Smooth muscle cell of the brain vasculature (primary cell): ENCODE measurements around the gene KCNG2.

ENCODE experiments used
- DNase-seq: peaks from one replicate; pipeline ENCODE4 v3.0.0-alpha.2; 2012; ENCODE audit warnings: low read depth, low spot score

Gene KCNG2

DNA sequence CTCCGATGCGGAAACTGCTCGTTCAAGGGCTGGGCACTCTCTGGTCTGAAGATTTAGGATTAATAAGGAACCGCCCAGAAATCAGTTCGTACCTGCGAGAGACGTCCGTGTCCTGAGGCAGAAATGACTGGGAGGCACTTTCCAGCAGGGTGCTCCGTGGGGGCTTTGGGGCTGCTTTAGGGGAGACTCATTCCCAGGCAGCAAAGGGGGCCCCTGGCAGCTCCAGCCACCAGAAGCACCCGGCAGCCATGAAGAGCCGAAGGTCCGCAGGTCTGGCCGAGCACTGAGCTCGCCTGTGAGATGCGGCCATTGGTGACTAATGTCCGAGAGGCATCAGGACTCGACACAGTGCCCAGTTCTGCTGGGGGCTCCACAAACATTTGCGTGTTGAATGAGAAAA, 20.9 kb downstream of the KCNG2 start:
- no peak for DNase-seq

DNA sequence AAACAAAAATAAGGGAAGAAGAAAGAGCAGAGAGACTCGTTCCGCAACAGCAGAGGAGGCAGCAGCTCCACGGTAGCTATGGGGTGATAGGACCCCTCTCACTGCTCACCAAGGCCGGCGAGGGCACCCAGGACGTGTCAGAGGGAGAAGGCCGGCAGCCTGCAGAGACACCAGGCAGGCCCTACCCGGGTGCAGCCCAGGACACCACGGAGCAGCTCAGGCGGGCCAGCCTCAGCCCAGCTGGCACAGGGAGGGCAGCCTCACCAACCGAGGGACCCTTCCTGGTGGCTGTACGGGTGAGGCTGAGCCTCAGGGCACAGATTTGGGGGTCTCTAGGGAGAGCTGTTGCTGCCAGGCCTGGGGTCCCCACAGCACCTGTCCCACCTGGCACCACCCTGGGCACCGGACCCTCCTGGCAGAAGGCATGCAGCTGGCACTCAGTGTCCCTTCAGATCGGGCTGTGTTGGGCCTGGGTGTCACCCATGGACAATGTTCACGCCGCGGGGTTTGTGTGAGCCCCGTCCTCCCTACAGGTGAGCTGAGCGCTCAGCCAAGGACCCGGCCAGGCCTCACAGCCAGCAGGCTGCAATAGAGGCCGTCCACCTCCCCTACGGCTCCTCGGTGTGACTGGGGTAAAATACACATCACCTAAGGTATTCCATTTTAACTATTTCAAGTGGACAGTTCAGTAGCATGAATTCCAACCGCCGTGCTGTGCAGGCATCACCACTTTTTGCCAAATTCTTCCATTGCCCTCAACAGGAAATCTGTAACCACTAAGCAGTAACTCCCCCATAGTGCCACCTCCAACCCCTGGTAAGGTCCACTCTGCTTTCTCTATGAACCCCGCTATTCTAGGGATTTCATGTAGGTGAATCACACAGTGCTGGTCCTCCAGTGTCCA, 21.6 kb downstream of the KCNG2 start:
- no peak for DNase-seq

DNA sequence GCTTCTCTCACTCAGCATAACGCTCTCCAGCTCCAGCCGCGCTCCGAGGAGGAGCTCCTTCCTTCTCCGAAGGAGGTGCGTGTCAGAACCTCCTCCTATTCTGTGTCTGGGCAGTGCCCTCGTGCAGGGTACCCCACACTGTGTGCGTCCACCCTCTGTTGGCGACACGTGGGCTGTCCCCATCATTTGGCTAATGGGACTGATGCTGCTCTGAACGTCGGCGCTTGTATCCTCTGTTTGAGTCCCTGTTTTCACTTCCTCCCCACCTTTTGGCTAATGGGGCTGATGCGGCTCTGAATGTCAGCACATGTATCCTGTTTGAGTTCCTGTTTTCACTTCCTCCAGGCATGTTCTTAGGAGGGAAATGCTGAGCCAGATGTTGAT, 22.2 kb downstream of the KCNG2 start:
- no peak for DNase-seq

DNA sequence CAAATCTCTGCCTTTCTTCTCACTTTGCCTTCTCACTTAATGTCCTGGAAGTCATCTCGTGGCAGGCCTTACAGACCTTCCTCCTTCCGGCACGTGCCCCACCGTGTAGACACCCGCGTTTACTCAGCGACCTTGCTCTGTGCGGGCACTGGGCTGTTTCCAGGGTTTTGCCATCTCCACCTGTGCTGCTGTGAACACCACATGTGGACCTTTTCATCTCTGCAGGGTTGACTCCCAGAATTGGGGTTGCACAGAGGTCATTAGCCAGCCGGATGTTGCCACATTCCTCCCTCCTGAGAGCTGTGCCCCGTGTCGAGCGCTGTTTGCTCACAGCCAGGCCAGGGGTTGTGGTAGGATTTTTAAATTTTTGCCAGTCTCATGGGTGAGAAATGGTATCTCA, 25.4 kb downstream of the KCNG2 start:
- DNase-seq: no peak

DNA sequence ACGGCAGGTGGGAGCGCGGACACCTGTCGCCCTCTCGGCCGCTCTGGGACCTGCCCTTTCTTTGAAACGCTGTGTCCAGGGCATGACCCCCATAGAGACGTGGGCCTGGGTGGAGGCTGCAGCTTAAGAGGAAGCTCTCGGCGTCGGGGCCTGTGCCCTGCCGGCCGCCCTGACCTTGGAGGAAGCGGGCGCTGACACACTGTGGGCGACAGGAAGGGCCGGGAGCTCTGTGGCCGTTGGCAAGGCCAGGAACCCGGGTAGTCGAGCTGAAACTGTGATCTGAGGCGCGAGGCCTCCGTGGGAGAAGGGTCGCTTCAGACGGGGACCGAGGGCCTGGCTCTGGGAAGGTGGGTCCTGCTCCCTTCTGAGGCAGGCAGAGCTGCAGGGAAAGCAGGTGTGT, 28.2 kb downstream of the KCNG2 start:
- DNase-seq: no peak

DNA sequence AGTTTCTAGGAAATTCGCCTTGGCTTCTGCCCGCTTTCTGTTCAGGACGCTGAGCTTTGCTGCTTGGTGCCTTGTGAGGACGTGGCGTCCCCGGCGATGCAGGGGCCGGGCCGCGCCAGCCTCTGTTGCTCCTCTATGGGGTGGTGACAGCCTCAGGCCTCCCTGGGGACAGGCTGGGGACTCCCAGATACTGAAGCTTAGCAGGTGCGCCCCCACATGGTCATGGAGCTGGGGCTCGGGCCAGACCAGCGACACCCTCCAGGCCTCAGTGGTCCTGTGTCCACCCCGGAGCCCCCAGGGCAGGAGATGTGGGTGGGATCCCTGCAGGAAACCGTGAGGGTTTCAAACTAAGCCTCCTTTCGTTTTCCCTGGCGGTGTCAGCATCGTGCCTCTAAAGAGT, 29.2 kb downstream of the KCNG2 start:
- DNase-seq: no peak

DNA sequence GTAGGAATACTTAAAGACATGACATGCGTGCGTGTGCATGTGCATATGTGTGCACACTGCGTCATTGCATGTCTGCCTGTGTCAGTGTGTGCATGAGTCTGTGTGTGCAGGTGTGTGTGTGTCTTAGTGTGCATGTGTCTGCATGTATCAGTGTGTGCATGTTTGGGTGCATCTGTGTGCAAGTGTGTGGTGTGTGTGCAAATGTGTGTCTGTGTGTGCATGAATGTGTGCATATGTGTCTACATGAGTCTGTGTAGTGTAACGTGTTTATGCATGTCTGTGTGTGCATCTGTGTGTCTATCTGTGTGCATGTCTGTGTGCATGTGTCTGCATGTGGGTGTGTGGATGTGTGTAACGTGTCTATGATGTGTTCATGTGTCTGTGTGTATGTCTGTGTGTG, 30.5 kb downstream of the KCNG2 start:
- no peak for DNase-seq

DNA sequence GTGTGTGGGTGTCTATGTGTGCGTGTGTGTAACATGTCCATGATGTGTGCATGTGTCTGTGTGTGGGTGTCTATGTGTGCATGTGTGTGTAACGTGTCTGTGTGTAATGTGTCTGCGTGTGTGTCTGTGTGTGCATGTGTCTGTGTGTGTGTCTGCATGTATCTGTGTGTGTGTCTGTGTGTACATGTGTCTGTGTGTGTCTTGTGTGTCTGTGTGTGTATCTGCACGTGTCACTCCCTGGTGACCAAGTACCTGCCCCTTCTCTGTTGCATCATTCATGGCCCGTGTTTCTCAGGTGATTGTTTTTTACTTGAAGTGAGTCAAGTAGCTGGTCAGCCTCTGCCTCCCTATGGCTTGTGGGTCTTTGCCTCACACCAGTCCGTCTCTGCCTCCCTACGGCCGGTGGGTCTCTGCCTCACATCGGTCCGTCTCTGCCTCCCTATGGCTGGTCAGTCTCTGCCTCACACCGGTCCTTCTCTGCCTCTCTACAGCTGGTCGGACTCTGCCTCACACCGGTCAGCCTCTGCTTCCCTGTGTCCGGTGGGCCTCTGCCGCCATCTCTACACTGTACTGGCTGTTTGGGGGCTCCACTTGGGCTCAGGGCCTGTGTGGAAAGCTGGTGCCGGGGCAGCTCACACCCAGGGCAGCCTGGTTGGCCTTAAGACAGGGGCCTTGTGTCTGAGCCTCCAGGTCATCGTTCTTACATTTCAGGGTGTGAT, 31.6 kb downstream of the KCNG2 start:
- no peak for DNase-seq

GRCh38 chr18:79832169-79832568, 34.4 kb downstream of the KCNG2 start:
- no peak for DNase-seq

- no peak for DNase-seq
Observed at GRCh38 chr18:79834834-79835233, 37.1 kb downstream of the KCNG2 start.

DNA sequence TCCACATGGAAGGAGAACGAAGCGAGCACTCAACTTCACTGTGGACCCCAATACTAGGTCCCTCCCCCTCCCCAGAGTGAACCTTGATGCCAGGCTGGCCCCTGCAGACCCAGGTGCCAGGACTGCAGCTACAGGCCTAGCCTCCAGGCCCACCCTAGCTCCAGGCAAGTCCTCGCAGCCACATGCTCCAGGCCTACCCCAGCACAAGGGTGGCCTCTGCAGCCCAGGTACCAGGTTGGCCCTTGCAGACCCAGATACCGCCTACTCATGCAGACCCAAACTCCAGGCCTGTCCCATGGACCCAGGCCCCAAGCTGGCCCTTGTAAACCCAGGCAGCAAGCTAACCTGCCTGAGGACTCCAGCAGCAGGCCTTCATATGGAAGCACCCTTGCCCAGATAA, 44.2 kb downstream of the KCNG2 start:
- DNase-seq: no peak

DNA sequence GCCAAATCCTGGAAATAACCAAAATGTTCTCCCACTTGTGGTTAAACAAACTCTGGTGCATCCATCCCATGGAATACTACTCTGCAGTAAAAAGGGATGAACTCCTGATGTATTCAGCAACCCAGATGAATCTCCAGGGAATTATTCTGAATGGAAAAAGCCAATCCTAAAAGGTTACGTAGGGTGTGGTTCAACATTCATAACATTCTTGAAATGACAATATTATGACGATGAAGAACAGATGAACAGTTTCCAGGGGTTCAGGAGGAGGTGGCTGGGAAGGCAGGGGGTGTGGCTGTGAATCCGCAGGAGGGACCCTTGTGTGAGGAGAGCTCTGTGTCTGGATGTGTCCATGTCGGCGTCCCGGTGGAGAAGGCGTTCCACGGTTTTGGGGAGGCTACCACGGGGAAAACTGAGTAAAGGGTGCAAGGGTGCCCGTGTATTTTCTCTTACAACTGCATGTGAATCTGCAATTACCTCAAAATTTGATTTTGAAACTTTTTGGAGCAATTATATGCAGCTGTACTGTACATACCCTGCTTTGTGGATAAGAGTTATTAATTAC, 47.3 kb downstream of the KCNG2 start:
- DNase-seq: no peak

- no peak for DNase-seq
Observed at GRCh38 chr18:79846936-79847557, 49.3 kb downstream of the KCNG2 start.

DNA sequence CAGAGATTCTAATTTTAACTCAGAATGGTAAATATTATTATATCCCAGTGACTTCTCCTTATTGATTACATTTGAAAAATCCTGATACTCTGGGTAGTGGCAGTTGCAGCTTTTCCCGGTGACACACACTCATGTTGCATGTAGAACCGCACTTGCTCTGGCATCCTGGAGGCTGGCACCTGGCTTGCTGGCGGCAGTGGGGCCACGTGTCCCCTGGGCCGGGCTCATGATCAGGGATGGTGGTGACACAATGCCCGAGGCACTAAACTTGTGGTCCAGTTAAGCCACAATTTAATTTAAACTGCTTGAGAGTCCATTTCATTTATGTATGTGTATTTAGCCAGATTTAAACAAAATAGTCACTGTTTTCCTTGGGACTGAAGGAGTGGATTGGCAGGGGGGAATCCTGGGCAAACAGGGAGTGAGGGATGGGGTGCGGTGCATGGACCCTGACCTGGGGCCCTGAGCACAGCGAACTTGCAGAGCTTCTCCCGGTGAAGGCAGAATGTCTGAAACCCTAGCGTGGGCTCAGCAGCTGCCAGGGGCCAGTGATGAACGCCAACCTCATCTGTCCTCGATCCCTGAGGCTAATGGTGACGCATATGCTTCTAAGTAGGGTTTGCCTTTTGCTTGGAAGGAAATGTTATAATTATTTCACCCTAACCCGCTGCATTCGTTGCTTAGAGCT, 50.0 kb downstream of the KCNG2 start:
- no peak for DNase-seq

DNA sequence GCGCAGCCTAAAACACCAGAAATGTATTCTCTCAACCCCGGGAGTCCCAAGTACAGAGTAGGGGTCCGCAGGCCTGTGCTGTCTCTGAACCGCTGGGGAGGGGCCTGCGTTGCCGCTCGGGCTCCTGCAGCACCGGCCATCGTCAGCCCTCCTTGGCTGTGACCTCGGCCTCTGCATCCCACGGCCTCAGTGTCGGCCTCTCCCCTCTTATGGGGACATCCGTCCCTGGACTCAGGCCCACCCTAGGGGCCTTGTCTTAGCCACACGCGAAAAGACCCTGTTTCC, 50.5 kb downstream of the KCNG2 start:
- DNase-seq: no peak

GRCh38 chr18:79848579-79849327, 51.0 kb downstream of the KCNG2 start:
- no peak for DNase-seq

GRCh38 chr18:79849328-79850207, 51.8 kb downstream of the KCNG2 start:
- no peak for DNase-seq

- DNase-seq: no peak
Observed at GRCh38 chr18:79850731-79851130, 53.0 kb downstream of the KCNG2 start.

DNA sequence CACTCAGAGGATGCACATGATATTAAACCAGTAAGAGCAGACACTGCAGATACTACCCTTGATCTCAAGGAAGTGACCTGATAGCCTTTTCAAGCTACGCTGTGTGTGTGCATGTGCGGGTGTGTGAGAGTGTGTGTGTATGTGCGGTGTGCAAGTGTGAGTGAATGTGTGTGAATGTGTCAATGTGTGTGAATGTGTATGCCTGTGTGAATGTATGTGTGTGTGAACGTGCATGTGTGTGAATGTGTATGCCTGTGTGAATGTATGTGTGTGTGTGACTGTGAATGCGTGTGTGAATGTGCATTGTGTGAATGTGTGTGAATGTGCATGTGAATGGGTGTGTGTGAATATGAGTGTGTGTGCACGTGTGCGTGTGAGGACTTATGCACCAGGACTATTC, 53.8 kb downstream of the KCNG2 start:
- no peak for DNase-seq

- no peak for DNase-seq
Observed at GRCh38 chr18:79851950-79852349, 54.2 kb downstream of the KCNG2 start.
